RWPE1 (cell line): ENCODE results near the gene MYLK.

Experiments
- CTCF ChIA-PET: fragments of 350-600 bp; sonication (Branson Sonifier 250); formaldehyde crosslinking; extraction: SDS; loops from one replicate; lab custom pipeline; 2021; lab: Yijun Ruan, JAX
- POLR2A ChIA-PET: fragments of 400-600 bp; formaldehyde crosslinking; extraction: SDS; loops from one replicate; lab custom pipeline; 2020; ENCODE audit warnings: antibody characterized with exemption; ENCODE audit not compliant: low non-redundant PET; lab: Yijun Ruan, JAX
- DNase-seq: peaks from one replicate; pipeline ENCODE4 v3.0.0; 2012; ENCODE audit warnings: low spot score
- H3K27ac ChIP-seq: fragments of 450-650 bp; 2 replicates; pipeline ENCODE4 v1.5.1; 2017
- CTCF ChIP-seq: fragments of 450-650 bp; conservative IDR thresholded peaks from 2 replicates; pipeline ENCODE4 v1.5.1; 2017; ENCODE audit warnings: low read depth, mild to moderate bottlenecking

The MYLK gene

DNA sequence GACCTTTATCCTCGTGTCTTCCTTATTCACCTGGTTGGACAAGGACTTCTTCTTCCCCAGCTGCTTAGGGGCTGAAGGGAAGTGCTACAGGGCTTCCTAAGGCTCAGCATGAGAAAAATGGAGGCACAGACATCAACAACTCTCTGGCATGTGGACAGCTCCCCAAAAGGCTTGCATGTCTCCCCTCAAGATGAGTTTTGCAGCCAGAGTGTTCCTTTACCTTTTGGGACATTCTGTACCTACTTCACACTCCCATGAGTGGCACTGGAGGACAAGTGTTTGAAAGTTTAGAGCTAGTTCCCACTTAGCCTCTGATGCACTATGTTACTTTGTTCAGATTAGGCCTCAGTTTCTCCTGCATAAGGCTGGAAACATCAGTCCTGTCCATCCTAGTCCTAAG lies 222.2 kb downstream of the MYLK start:
- DNase-seq = no peak
- ChIA-PET POLR2A (no interaction called here), CTCF (interaction anchor here (1.2 kb wide), 1 partner anchor 9 kb away, joined by 4 read pairs; no protein-coding TSS in a partner anchor)
- no peak for TF ChIP-seq CTCF
- H3K27ac ChIP-seq = no peak overlapping the region

DNA sequence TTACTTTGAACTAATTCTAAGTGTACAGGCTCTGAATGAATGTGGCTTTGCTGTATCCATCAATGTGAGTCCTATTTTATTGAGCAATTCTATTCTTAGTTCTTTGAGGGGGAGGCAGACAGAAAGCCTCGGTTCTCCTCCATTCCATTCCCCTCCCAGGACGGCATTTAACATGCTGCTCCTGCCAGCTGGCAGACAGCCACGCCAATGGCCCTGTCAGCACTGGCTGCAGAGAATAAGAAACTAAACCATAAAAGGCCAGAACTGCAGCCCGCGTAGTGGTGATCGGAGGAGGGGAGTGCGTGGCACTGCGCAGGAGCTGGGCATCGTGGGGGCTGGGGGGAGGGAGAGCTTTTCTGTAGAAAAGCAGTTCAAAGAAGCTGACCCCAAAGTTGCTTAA lies 223.2 kb downstream of the MYLK start:
- ChIA-PET POLR2A (no interaction called here), CTCF (interaction anchor here (0.9 to 1.3 kb wide), 3 partner anchors 9 to 102 kb away, joined by 3 to 7 read pairs (median 3); no protein-coding TSS in a partner anchor)
- no peak overlapping the region for H3K27ac ChIP-seq
- peak; percentile 26 for DNase-seq
- no peak for TF ChIP-seq CTCF

- no peak for TF ChIP-seq CTCF
- no peak for DNase-seq
- POLR2A ChIA-PET = interaction anchor here (0.7 kb wide), 1 partner anchor 125 kb away, joined by 3 read pairs; no protein-coding TSS in a partner anchor
- no peak overlapping the region for H3K27ac ChIP-seq
- CTCF ChIA-PET = interaction anchor here (1.1 to 1.3 kb wide), 2 partner anchors 8 to 59 kb away, joined by 3 to 7 read pairs; no protein-coding TSS in a partner anchor
Observed at GRCh38 chr3:123660141-123660675, 223.9 kb downstream of the MYLK start.

DNA sequence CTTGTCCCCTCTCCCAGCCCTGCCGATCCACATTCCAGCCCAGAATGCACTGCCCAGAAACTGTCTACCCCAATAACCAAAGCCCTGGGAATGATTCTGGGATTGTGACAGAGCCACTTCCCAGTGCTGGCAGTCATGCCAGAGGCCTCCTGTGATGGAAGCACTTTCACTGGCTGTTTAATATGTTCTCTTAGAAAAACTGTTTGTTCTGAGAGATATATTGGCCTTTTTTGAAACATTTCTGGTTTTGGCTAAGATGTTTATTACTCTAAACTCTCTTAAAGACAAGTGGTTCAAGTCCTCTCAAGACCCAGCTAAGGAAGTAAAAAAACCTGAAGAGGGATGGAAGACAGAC lies 225.3 kb downstream of the MYLK start:
- ChIA-PET POLR2A (interaction anchor here (0.8 kb wide), 1 partner anchor 25 kb away, joined by 3 read pairs; no protein-coding TSS in a partner anchor), CTCF (no interaction called here)
- TF ChIP-seq CTCF = no peak

DNA sequence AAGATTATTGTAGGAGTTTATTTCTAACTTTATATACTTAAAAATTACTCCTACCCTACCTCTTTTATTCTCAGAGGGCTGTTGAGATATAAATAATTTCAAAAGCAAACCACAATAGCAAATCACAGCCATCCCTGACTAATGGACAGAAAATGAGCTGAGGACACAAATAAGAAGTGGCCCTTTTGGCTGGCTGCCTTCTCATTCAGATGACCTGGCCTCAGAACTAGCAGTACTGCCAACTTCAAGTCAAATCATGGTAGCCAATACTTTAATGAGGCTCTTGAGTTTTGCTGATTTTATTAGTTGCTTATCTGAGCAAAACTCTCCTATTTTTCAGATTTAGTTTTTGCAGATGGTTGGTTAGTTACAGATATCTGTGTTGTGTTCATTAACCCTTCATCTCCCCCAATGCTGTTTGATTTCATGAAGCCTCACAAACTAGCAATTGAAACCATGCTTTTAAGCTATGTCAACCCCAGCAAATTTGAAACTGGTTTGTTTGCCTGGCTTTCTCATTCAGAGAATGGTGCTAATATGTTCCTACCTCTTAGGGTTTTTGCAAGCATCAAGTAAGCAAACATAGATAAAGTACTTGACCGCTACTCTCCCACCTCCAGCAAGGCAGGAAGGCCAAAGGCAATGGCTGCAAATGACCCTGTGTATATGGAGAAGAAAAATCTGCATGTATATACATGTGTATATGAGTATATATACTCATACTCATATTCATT lies 225.8 kb downstream of the MYLK start:
- no peak for TF ChIP-seq CTCF
- CTCF ChIA-PET = no interaction called here

More for the DNA sequence above, 225.3 kb downstream of the MYLK start:
- no peak for DNase-seq
- H3K27ac ChIP-seq = no peak overlapping the region

DNA sequence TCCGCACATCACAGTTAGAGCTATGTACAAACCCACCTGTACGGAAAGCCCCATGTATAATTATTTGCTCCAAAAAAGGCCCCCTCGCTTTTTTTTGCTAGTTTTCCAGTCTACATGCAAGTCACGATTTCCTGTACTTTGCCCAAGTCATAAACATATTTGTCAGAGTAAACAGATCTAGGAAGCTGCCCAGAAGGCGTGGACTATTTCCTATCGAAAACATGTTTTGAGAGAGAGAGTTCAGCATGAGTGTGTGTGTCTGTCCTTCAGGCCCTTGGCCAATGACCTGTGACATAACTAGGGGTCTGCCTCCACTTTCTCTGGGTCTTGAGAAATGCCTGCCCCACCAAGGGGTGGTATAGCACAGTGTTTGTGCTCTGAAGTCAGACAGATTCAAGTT lies 226.6 kb downstream of the MYLK start:
- POLR2A ChIA-PET = no interaction called here
- TF ChIP-seq CTCF = no peak
- no peak for DNase-seq
- CTCF ChIA-PET = no interaction called here
- H3K27ac ChIP-seq = no peak overlapping the region

More for the DNA sequence above, 225.8 kb downstream of the MYLK start:
- DNase-seq = no peak
- POLR2A ChIA-PET = interaction anchor here (0.8 kb wide), 1 partner anchor 24 kb away, joined by 3 read pairs; no protein-coding TSS in a partner anchor
- no peak overlapping the region for H3K27ac ChIP-seq
